HG03469 (cell line): ENCODE measurements around the gene IRGM.
"Not testable (repeated sequence)": the region's sequence is repeated elsewhere in the genome, so short reads cannot be mapped to it uniquely, and the experiment has no call there.

Experiments
- ATAC-seq: cut with Tn5 transposase; IDR thresholded peaks from one replicate; pipeline ENCODE4 v1.9.1; 2021; ENCODE audit warnings: mild to moderate bottlenecking, moderate library complexity, moderate number of reproducible peaks; ENCODE audit not compliant: unreplicated experiment

Gene IRGM

DNA sequence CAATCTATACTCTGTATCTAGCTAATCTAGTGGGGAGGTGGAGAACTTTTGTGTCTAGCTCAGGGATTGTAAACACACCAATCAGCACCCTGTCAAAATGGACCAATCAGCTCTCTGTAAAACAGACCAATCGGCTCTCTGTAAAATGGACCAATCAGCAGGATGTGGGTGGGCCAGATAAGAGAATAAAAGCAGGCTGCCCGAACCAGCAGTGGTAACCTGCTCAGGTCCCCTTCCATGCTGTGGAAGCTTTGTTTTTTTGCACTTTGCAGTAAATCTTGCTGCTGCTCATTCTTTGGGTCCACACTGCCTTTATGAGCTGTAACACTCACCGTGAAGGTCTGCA lies at the start of gene IRGM:
IRGM (plus strand) TSS at position 214 of the 346 bp plus-strand sequence. CDS start 1,603 bp downstream, outside the sequence.
- not testable (repeated sequence) for ATAC-seq

DNA sequence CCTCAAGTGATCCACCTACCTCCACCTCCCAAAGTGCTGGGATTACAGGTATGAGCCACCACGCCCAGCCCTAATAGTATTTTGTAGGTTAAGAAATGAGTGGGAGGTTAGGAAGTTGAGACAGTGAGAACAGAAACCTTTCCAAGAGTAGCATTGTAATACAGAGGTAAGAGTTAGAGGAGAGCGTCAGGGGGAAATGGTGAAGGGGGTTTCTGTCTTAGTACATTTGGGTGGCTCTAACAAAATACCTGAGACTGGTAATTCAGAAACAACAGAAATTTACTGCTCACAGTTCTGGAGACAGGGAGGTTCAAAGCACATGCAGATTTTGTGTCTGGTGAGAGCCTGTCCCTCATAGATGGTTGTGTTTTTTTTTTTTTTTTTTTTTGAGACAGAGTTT lies 48.9 kb upstream of the IRGM start:
- ATAC-seq = no peak

DNA sequence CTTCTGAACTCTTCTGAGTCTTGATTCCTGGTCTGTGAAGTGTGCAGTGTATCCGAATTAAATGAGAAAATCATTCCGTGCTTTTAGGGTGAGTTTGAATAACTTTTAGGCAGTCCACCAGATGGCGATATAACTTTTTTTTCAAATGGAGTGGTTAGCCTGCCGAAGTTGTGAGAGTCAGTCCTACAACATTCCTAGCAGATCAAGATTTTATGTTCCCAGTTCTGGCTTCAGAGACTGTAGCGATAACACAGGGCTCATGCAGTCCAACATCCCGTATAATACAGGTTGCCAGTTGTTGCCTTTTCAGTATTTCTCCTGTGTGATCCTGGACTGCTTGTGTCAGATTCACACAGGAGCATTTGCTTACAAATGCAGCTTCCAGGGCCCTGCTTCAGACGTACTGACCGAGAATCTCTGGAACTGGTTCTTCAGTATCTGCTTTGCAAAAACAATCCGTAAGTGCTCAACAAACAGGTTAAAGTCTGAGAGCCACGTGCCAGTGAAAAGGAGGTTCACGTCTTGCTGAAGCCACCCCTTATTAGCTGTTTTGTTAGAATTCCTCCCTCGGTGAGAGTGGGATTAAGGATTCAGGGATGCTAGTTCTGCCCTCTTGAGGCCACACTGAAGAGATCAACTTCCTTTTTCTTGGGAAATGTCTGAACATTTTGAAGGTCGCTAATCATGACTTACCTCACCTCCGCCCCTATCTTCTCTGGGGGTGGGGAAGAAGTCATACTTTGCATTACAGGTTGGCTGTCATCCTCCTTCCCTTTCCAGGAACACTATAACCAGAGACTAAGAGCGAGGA lies 45.0 kb upstream of the IRGM start:
- ATAC-seq = no peak

DNA sequence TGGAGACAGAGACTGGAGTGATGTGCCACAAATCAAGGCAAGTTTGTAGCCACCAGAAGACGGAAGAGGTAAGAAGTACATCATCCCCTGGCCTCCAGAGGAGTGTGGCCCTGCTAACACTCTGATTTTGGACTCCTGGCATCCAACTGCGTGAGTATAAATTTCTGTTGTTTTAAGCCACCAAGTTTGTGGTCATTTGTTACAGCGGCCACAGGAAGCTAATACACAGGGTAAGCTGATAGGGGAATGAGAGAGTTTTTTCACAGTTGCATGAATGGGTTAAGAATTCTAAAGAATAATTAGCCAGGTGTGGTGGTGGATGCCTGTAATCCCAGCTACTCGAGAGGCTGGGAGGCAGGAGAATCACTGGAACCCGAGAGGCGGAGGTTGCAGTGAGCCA lies 41.9 kb upstream of the IRGM start:
- ATAC-seq = no peak

- no peak for ATAC-seq
Observed at GRCh38 chr5:150809363-150809762, 37.0 kb upstream of the IRGM start.

- ATAC-seq = no peak
Observed at GRCh38 chr5:150815010-150815409, 31.3 kb upstream of the IRGM start.

DNA sequence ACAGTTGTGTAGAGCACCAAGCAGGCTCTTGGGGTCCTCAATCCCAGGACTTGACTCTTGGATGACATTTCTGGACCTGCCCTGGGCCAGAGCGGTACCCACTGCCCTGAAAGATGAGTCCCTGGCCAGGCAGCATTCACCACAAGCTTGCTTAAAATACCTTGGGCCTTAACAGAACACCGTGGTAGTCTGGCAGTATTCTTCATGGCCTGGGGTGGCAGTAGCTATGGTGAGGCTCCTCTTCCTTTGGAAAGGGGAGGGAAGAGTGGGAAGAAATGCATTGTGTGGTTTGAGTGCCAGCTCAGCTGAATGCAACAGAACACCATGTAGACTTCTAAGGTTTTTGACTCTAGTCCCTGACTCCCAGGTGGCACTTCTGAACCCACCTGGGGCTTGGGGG lies 29.4 kb upstream of the IRGM start:
- no peak for ATAC-seq

DNA sequence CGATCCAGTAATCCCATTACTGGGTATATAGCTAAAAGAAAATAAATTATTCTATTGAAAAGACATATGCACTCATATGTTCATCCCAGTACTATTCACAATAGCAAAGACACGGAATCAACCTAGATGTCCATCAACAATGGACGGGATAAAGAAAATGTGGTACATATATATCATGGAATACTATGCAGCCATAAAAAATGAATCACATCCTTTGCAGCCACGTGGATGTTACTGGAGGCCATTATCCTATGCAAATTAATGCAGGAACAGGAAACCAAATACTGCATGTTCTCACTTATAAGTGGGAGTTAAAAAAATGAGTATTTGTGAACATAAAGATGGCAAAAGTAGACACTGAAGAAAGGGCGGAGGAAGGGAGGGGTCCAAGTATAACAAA lies 16.6 kb upstream of the IRGM start:
- ATAC-seq = no peak

- not testable (repeated sequence) for ATAC-seq
Observed at GRCh38 chr5:150831821-150832220, 14.5 kb upstream of the IRGM start.

DNA sequence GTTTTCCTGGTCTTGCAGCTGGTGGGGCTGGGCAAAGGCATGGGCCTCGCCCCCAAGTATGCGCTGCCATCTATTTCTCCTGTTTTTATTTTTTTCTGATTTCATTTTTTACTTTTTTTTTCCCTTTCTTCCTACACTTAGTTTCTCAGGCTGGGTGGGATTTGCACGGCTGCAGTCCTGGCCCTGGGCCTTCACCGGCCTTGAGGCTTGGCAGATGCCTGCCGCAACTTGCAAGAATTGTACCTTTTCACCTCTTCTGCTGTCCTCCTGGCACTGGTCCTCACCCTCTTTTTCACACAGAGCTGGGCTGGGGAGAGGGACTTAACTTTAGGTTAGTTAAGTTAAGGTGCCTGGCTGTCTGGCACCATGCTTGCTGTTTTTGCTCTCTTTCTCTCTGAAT lies 10.3 kb upstream of the IRGM start:
- no peak for ATAC-seq

DNA sequence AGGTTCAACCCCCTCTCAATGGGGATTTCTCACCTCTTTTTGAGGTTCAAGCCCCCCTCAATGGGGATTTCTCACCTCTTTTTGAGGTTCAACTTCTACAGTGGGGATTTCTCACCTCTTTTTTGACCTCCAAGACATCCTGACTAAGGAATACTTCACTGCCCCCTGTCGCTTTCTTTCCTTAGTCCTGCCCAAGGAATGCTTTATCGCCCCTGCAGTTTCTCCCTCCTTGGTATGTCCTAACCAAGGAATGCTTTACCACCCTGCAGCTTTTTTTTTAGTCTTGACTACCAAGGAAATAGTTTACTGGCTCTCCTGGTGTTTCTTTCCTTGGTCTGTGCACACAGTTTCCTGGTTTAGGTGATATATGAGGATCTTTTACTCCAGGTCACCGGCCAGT lies 9.6 kb upstream of the IRGM start:
- ATAC-seq = no peak

- not testable (repeated sequence) for ATAC-seq
Observed at GRCh38 chr5:150845185-150845859, 999 bp upstream of the IRGM start.

DNA sequence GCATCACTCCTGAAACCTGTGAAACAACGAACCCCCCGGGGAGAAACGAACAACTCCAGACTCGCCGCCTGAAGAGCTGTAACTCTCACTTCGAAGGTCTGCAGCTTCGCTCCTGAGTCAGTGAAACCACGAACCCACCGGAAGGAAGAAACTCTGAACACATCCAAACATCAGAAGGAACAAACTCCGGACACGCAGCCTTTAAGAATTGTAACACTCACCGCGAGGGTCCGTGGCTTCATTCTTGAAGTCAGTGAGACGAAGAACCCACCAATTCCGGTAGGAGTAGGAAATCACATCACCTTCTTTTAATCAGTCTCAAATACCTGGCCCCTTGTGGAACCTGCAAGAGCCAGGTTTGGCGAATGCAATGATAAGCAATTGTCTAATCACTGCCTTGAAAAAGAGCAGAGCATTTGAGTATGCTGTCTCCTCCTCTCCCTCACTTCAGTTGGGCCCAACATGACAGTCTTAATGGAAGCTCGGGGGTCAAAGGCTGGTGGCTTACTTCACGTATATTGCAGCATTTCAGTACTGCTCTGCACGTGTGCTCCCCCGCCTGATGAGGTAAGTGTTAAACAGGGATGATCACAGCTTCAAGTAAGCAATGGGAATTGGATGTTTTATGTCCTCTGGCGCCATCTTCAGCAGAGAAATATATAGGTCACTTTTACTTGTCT lies 473 bp downstream of the IRGM start:
- peak; percentile 80 for ATAC-seq

DNA sequence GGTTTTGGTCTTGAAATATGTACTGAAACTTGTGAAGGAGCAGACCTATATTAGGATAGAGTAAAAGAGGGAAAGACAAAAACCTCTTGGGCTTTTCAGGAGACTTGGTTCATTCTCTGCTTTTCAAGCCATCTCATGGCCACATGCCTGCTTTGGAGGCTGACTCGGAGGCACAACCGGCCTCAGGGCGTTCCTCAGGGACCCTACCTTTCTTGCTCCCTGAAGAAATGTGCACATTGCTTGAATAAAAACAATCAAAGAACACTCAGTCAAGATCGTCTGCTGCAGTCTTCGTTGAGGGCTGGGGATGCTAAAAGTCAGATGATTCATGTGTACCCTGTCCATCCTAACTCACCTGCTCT lies 994 bp downstream of the IRGM start:
- ATAC-seq = no peak

- ATAC-seq = no peak
Observed at GRCh38 chr5:150848271-150848670, 1.9 kb downstream of the IRGM start.

DNA sequence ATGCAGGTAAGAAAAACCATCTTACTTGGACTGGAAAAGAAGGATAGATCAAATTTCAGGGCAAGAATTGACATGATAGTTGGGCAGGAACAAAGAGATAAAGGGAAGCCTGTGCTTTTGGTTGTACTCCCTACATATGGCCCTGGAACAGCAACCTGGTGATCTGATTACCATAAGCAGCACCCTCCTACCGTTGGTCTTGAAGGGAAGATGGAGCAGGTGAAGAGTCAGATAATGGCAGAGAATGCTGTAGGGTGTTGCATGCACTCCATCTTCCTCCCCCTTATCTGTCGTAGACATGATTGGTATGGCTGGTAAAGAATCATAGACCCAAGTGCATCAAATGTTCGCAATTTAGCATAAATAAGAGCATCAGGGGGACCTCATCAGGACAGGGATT lies 4.7 kb downstream of the IRGM start:
- ATAC-seq = no peak

- ATAC-seq = no peak
Observed at GRCh38 chr5:150853561-150853960, 7.2 kb downstream of the IRGM start.

DNA sequence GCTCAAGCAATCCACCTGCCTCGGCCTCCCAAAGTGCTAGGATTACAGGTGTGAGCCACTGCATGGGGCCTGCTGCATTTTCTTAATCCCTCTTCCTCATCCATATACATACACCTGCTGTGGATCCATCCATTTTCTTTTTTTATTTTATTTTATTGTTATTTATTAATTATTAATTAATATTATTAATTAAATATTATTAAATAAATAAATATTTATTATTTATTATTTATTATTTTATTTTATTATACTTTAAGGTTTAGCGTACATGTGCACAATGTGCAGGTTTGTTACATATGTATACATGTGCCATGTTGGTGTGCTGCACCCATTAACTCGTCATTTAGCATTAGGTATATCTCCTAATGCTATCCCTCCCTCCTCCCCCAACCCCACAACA lies 10.4 kb downstream of the IRGM start:
- ATAC-seq = not testable (repeated sequence)

- no peak for ATAC-seq
Observed at GRCh38 chr5:150860246-150860821, 14.0 kb downstream of the IRGM start.

GRCh38 chr5:150862070-150862469 lies 15.7 kb downstream of the IRGM start:
- ATAC-seq = no peak

GRCh38 chr5:150879358-150879757 lies 33.0 kb downstream of the IRGM start:
- no peak for ATAC-seq
